ENCODE data around the gene LGI4. TPM values are rescaled to one million over a fixed set of nuclear protein-coding genes. Genes with fewer than 3 reads are reported as not detected.

Gene LGI4
- total RNA-seq, 1 experiment from 2014 or later = not detected

- no peak overlapping the region for H3K27ac ChIP-seq (ENCODE audit: low read depth, low read length, poor library complexity, severe bottlenecking)
- TF ChIP-seq EZH2 (IDR thresholded peaks at IDR 0.05; ENCODE audit: borderline replicate concordance, low read depth, low read length, poor library complexity, severe bottlenecking) (no peak), CTCF (conservative IDR thresholded peaks at IDR 0.05; ENCODE audit: low read depth, low read length) (no peak)
- no TSS peak for BruUV-seq (replicated peaks)
- intact Hi-C loops (cut with micrococcal nuclease; ENCODE audit: unreplicated experiment) = no loop called here
- no peak overlapping the region for H3K4me3 ChIP-seq (ENCODE audit: low read depth, low read length, poor library complexity, severe bottlenecking)
- H3K4me1 ChIP-seq (ENCODE audit: insufficient read depth, low read length, poor library complexity, severe bottlenecking) = no peaks in the 10 kb centered on the region
- POLR2A ChIA-PET (ENCODE audit: low non-redundant PET) = no interaction called here
- no peaks in the 10 kb centered on the region for H3K36me3 ChIP-seq (ENCODE audit: insufficient read depth, low read length, poor library complexity, severe bottlenecking)
- DNase-seq (ENCODE audit: low spot score) = no peak
- CTCF ChIA-PET = no interaction called here
- H3K9me3 ChIP-seq (ENCODE audit: low read depth, low read length, poor library complexity, severe bottlenecking) = no peaks in the 10 kb centered on the region
- H3K27me3 ChIP-seq (replicated peaks; ENCODE audit: insufficient read depth, low read depth, low read length, poor library complexity) = no peaks in the 10 kb centered on the region
Measured at GRCh38 chr19:35080613-35081170, 54.2 kb downstream of the LGI4 start.

DNA sequence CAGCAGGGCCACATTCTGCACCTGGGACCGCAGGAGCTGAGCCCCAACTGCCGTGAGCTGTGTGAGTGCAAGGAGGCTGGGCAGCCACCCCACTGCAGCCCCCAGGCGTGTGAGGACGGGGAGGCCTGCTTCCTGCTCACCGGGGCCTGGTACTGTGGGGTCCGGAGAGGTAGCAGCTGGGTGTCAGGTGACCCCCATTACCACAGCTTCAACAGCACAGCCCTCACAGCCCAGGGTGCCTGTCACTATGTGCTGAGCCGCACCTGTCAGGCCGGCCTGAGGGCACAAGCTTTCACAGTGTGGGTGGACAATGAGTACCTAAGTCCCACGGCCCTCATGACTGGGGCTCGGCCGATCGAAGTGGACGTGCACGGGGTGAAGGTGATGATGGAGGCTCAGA is 55.0 kb downstream of the LGI4 start:
- DNase-seq (ENCODE audit: low spot score) = no peak
- ChIA-PET POLR2A (ENCODE audit: low non-redundant PET) (no interaction called here), CTCF (no interaction called here)
- H3K27ac ChIP-seq (ENCODE audit: low read depth, low read length, poor library complexity, severe bottlenecking) = no peak overlapping the region
- no peaks in the 10 kb centered on the region for H3K36me3 ChIP-seq (ENCODE audit: insufficient read depth, low read length, poor library complexity, severe bottlenecking)
- intact Hi-C loops (cut with micrococcal nuclease; ENCODE audit: unreplicated experiment) = no loop called here
- no peaks in the 10 kb centered on the region for H3K27me3 ChIP-seq (replicated peaks; ENCODE audit: insufficient read depth, low read depth, low read length, poor library complexity)
- no peaks in the 10 kb centered on the region for H3K9me3 ChIP-seq (ENCODE audit: low read depth, low read length, poor library complexity, severe bottlenecking)
- TF ChIP-seq CTCF (conservative IDR thresholded peaks at IDR 0.05; ENCODE audit: low read depth, low read length) (no peak), EZH2 (IDR thresholded peaks at IDR 0.05; ENCODE audit: borderline replicate concordance, low read depth, low read length, poor library complexity, severe bottlenecking) (no peak)
- H3K4me3 ChIP-seq (ENCODE audit: low read depth, low read length, poor library complexity, severe bottlenecking) = no peak overlapping the region
- BruUV-seq (replicated peaks) = no TSS peak
- no peaks in the 10 kb centered on the region for H3K4me1 ChIP-seq (ENCODE audit: insufficient read depth, low read length, poor library complexity, severe bottlenecking)

GRCh38 chr19:35077411-35078223 is 57.2 kb downstream of the LGI4 start:
- Histone ChIP-seq H3K36me3 (ENCODE audit: insufficient read depth, low read length, poor library complexity, severe bottlenecking) (no peaks in the 10 kb centered on the region), H3K27ac (ENCODE audit: low read depth, low read length, poor library complexity, severe bottlenecking) (no peak overlapping the region), H3K4me1 (ENCODE audit: insufficient read depth, low read length, poor library complexity, severe bottlenecking) (no peaks in the 10 kb centered on the region), H3K4me3 (ENCODE audit: low read depth, low read length, poor library complexity, severe bottlenecking) (no peak overlapping the region), H3K9me3 (ENCODE audit: low read depth, low read length, poor library complexity, severe bottlenecking) (no peaks in the 10 kb centered on the region), H3K27me3 (replicated peaks; ENCODE audit: insufficient read depth, low read depth, low read length, poor library complexity) (no peaks in the 10 kb centered on the region)
- TF ChIP-seq CTCF (conservative IDR thresholded peaks at IDR 0.05; ENCODE audit: low read depth, low read length) = no peak
- no peak for TF ChIP-seq EZH2 (IDR thresholded peaks at IDR 0.05; ENCODE audit: borderline replicate concordance, low read depth, low read length, poor library complexity, severe bottlenecking)
- no TSS peak for BruUV-seq (replicated peaks)
- CTCF ChIA-PET = interaction anchor here (0.6 kb wide), 1 partner anchor 40 kb away, joined by 4 read pairs; no protein-coding TSS in a partner anchor
- intact Hi-C loops (cut with micrococcal nuclease; ENCODE audit: unreplicated experiment) = no loop called here
- POLR2A ChIA-PET (ENCODE audit: low non-redundant PET) = no interaction called here
- no peak for DNase-seq (ENCODE audit: low spot score)

Measured in A673 (cell line).